ENCODE measurements around the gene PRSS2. TPM values are rescaled to one million over a fixed set of nuclear protein-coding genes. Genes with fewer than 3 reads are reported as not detected.
A peak's percentile ranks its signal among the peaks of the same experiment; 100 is the strongest.

The PRSS2 gene
- total RNA-seq, 1 donor from 2014 or later: not detected

DNA sequence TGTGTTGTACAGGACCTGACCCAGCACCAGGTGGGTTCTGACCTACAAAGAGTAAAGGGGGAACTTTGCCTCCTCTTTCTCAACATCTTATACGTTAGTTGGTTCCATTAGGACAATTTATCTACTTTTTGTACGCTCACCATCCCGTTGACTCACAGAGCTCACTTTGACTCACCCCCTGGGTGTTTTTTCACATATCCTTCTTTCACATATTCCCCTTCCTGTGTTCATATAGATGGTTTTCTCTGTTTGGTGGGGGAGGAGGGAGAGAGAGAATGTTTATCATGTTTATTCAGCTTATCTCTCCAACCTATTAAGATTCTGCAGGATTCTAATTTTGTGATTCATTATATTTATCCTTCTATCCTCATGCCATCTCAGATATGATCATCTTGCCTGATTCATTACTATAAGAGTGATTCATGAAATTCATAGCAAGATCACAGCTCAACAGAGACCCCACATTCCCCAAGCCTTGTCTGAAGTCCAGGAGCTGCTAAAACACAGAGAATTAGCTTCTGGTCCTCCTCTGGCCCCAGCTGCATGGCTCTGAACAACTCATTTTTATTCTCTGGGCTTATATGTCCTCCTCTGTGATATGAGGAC lies 37.2 kb downstream of the PRSS2 start:
- Mint-ChIP-seq H3K27ac (peak overlapping the region; percentile 98), H3K9me3 (peaks cover 3% of the 10 kb centered on the region), H3K4me1 (peaks cover 98% of the 10 kb centered on the region), H3K36me3 (ENCODE audit: low read depth) (peaks cover 32% of the 10 kb centered on the region), H3K27me3 (no peaks in the 10 kb centered on the region), H3K4me3 (peak overlapping the region; percentile 72)
- ChIA-PET POLR2A (interaction anchor here (0.5 to 12.5 kb wide), 20 partner anchors 10 to 1159 kb away, joined by 3 to 1916 read pairs (median 3); partner anchors contain the start of genes EPHB6 and PRSS2), CTCF (interaction anchor here (1.5 to 12.4 kb wide), 4 partner anchors 18 to 175 kb away, joined by 4 to 571 read pairs (median 178); no protein-coding TSS in a partner anchor)
- intact Hi-C loops (cut with micrococcal nuclease): loop anchor here (1.0 to 5.0 kb wide), 3 partner anchors 10 to 573 kb away; partner anchors contain the start of gene ZYX
- TF ChIP-seq, protein P1, sequence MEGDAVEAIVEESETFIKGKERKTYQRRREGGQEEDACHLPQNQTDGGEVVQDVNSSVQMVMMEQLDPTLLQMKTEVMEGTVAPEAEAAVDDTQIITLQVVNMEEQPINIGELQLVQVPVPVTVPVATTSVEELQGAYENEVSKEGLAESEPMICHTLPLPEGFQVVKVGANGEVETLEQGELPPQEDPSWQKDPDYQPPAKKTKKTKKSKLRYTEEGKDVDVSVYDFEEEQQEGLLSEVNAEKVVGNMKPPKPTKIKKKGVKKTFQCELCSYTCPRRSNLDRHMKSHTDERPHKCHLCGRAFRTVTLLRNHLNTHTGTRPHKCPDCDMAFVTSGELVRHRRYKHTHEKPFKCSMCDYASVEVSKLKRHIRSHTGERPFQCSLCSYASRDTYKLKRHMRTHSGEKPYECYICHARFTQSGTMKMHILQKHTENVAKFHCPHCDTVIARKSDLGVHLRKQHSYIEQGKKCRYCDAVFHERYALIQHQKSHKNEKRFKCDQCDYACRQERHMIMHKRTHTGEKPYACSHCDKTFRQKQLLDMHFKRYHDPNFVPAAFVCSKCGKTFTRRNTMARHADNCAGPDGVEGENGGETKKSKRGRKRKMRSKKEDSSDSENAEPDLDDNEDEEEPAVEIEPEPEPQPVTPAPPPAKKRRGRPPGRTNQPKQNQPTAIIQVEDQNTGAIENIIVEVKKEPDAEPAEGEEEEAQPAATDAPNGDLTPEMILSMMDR (IDR thresholded peaks at IDR 0.05): no peak
- ATAC-seq (ENCODE audit: low read depth): peak; percentile 2
- no peak for DNase-seq

DNA sequence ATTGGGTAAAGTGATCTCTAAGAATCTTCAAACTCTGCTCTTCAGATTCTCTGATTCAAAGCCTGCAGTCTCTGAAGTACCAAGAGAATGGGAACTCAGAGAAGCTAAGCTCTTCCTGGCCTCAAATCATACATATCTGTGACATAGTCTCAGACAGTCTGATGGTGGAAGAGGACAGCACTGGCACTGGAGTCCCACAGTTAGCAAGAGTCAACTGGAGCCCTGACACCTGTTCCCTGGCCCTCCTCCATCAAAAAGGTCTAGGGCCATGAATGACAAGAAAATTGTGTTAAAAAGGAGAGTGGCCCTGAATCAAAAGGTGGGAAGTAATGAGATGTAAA lies 37.7 kb downstream of the PRSS2 start:
- Mint-ChIP-seq H3K27ac (peak overlapping the region; percentile 98), H3K9me3 (peaks cover 3% of the 10 kb centered on the region), H3K36me3 (ENCODE audit: low read depth) (peaks cover 27% of the 10 kb centered on the region), H3K4me3 (peak overlapping the region; percentile 72), H3K4me1 (peaks cover 98% of the 10 kb centered on the region), H3K27me3 (no peaks in the 10 kb centered on the region)
- ChIA-PET POLR2A (interaction anchor here (0.5 to 12.5 kb wide), 20 partner anchors 10 to 1159 kb away, joined by 3 to 1916 read pairs (median 3); partner anchors contain the start of genes EPHB6 and PRSS2), CTCF (interaction anchor here (1.5 to 12.4 kb wide), 4 partner anchors 19 to 175 kb away, joined by 4 to 571 read pairs (median 178); no protein-coding TSS in a partner anchor)
- intact Hi-C loops (cut with micrococcal nuclease): loop anchor here (1.0 to 5.0 kb wide), 3 partner anchors 10 to 572 kb away; partner anchors contain the start of gene ZYX
- TF ChIP-seq, protein P1 (IDR thresholded peaks at IDR 0.05): no peak
- DNase-seq (no peak), ATAC-seq (ENCODE audit: low read depth) (peak; percentile 32)

GRCh38 chr7:142808802-142809583 lies 38.2 kb downstream of the PRSS2 start:
- no peaks in the 10 kb centered on the region for H3K27me3 Mint-ChIP-seq
- peak overlapping the region; percentile 72 for H3K4me3 Mint-ChIP-seq
- ChIA-PET POLR2A (interaction anchor here (0.5 to 12.5 kb wide), 21 partner anchors 18 to 1160 kb away, joined by 3 to 1916 read pairs (median 3); partner anchors contain the start of genes EPHB6 and PRSS2), CTCF (interaction anchor here (1.1 to 12.4 kb wide), 7 partner anchors 19 to 176 kb away, joined by 3 to 571 read pairs (median 25); partner anchors contain the start of gene EPHB6)
- TF ChIP-seq, protein P1 (IDR thresholded peaks at IDR 0.05): no peak
- peaks cover 3% of the 10 kb centered on the region for H3K9me3 Mint-ChIP-seq
- peaks cover 21% of the 10 kb centered on the region for H3K36me3 Mint-ChIP-seq (ENCODE audit: low read depth)
- intact Hi-C loops (cut with micrococcal nuclease): loop anchor here (1.0 to 5.0 kb wide), 4 partner anchors 11 to 572 kb away; partner anchors contain the start of gene ZYX
- peaks cover 98% of the 10 kb centered on the region for H3K4me1 Mint-ChIP-seq
- peak; percentile 72 for ATAC-seq (ENCODE audit: low read depth)
- peak; percentile 82 for DNase-seq
- H3K27ac Mint-ChIP-seq: peak overlapping the region; percentile 98

DNA sequence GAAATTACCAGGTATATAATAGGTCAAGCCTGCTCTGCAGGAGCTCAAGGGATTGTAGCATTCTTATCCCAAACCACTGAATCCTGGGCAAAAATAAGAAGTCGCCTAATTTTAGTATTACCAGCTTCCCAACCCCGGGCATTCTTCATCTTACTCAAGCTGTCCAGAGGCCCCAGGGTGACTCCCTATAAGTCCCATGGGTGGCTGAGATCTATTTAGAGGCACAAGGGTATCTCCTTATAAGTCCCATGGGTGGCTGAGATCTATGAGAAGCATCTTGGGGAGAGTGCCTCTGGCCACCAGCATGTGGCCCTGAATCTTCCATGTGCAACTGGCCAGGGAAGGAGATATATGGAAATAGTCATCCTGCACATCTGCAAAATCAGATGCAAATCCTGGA lies 38.9 kb downstream of the PRSS2 start:
- peaks cover 3% of the 10 kb centered on the region for H3K9me3 Mint-ChIP-seq
- H3K27me3 Mint-ChIP-seq: no peaks in the 10 kb centered on the region
- intact Hi-C loops (cut with micrococcal nuclease): loop anchor here (1.0 to 5.0 kb wide), 3 partner anchors 276 to 571 kb away; partner anchors contain the start of gene ZYX
- peak overlapping the region; percentile 98 for H3K27ac Mint-ChIP-seq
- peak overlapping the region; percentile 72 for H3K4me3 Mint-ChIP-seq
- CTCF ChIA-PET: interaction anchor here (1.1 to 12.4 kb wide), 10 partner anchors 20 to 206 kb away, joined by 3 to 571 read pairs (median 18); partner anchors contain the start of gene EPHB6
- POLR2A ChIA-PET: interaction anchor here (0.6 to 12.5 kb wide), 12 partner anchors 19 to 207 kb away, joined by 3 to 1916 read pairs (median 4); partner anchors contain the start of gene EPHB6
- peaks cover 14% of the 10 kb centered on the region for H3K36me3 Mint-ChIP-seq (ENCODE audit: low read depth)
- peaks cover 97% of the 10 kb centered on the region for H3K4me1 Mint-ChIP-seq
- TF ChIP-seq, protein P1 (IDR thresholded peaks at IDR 0.05): no peak
- ATAC-seq (ENCODE audit: low read depth): peak; percentile 14
- DNase-seq: no peak
